Measurements from ENCODE around the gene DAAM2.

DAAM2 gene

GRCh38 chr6:39792540-39793450 lies 619 bp downstream of the DAAM2 start:
- no peaks in the 10 kb centered on the region for H3K36me3 ChIP-seq (ENCODE audit: insufficient read depth, low read depth, low read length)
- peaks cover 32% of the 10 kb centered on the region for H3K27me3 ChIP-seq (ENCODE audit: insufficient read depth, low read length)
- no peak overlapping the region for H3K27ac ChIP-seq (ENCODE audit: low read length)
- H3K9ac ChIP-seq (ENCODE audit: low read depth, low read length) = peak overlapping the region; percentile 56; the same call in 1 of the 2 replicates
- H3K4me3 ChIP-seq (ENCODE audit: low read length) = peak overlapping the region; percentile 68
- H3K4me1 ChIP-seq (ENCODE audit: insufficient read depth, low read length) = no peaks in the 10 kb centered on the region
- H3K9me3 ChIP-seq (ENCODE audit: insufficient read depth, low read depth, low read length) = no peaks in the 10 kb centered on the region

- Histone ChIP-seq H3K27me3 (ENCODE audit: insufficient read depth, low read length) (peaks cover 32% of the 10 kb centered on the region), H3K27ac (ENCODE audit: low read length) (no peak overlapping the region), H3K4me3 (ENCODE audit: low read length) (no peak overlapping the region), H3K9me3 (ENCODE audit: insufficient read depth, low read depth, low read length) (no peaks in the 10 kb centered on the region), H3K9ac (ENCODE audit: low read depth, low read length) (no peak overlapping the region), H3K36me3 (ENCODE audit: insufficient read depth, low read depth, low read length) (no peaks in the 10 kb centered on the region), H3K4me1 (ENCODE audit: insufficient read depth, low read length) (no peaks in the 10 kb centered on the region)
Observed at GRCh38 chr6:39793516-39793915, 1.3 kb downstream of the DAAM2 start.

- Histone ChIP-seq H3K4me3 (ENCODE audit: low read length) (no peak overlapping the region), H3K9ac (ENCODE audit: low read depth, low read length) (no peak overlapping the region), H3K4me1 (ENCODE audit: insufficient read depth, low read length) (no peaks in the 10 kb centered on the region), H3K27me3 (ENCODE audit: insufficient read depth, low read length) (peaks cover 32% of the 10 kb centered on the region), H3K36me3 (ENCODE audit: insufficient read depth, low read depth, low read length) (no peaks in the 10 kb centered on the region), H3K9me3 (ENCODE audit: insufficient read depth, low read depth, low read length) (no peaks in the 10 kb centered on the region), H3K27ac (ENCODE audit: low read length) (no peak overlapping the region)
Observed at GRCh38 chr6:39794231-39794630, 2.1 kb downstream of the DAAM2 start.

GRCh38 chr6:39797751-39798150 lies 5.6 kb downstream of the DAAM2 start:
- H3K4me3 ChIP-seq (ENCODE audit: low read length) = no peak overlapping the region
- H3K4me1 ChIP-seq (ENCODE audit: insufficient read depth, low read length) = no peaks in the 10 kb centered on the region
- no peaks in the 10 kb centered on the region for H3K36me3 ChIP-seq (ENCODE audit: insufficient read depth, low read depth, low read length)
- no peaks in the 10 kb centered on the region for H3K9me3 ChIP-seq (ENCODE audit: insufficient read depth, low read depth, low read length)
- no peak overlapping the region for H3K27ac ChIP-seq (ENCODE audit: low read length)
- H3K27me3 ChIP-seq (ENCODE audit: insufficient read depth, low read length) = peaks cover 23% of the 10 kb centered on the region
- H3K9ac ChIP-seq (ENCODE audit: low read depth, low read length) = no peak overlapping the region

GRCh38 chr6:39800034-39801032 lies 8.2 kb downstream of the DAAM2 start:
- H3K4me1 ChIP-seq (ENCODE audit: insufficient read depth, low read length) = no peaks in the 10 kb centered on the region
- H3K27ac ChIP-seq (ENCODE audit: low read length) = no peak overlapping the region
- no peak overlapping the region for H3K9ac ChIP-seq (ENCODE audit: low read depth, low read length)
- no peaks in the 10 kb centered on the region for H3K27me3 ChIP-seq (ENCODE audit: insufficient read depth, low read length)
- H3K9me3 ChIP-seq (ENCODE audit: insufficient read depth, low read depth, low read length) = no peaks in the 10 kb centered on the region
- no peaks in the 10 kb centered on the region for H3K36me3 ChIP-seq (ENCODE audit: insufficient read depth, low read depth, low read length)
- H3K4me3 ChIP-seq (ENCODE audit: low read length) = no peak overlapping the region

- no peaks in the 10 kb centered on the region for H3K9me3 ChIP-seq (ENCODE audit: insufficient read depth, low read depth, low read length)
- H3K4me1 ChIP-seq (ENCODE audit: insufficient read depth, low read length) = no peaks in the 10 kb centered on the region
- no peak overlapping the region for H3K4me3 ChIP-seq (ENCODE audit: low read length)
- no peaks in the 10 kb centered on the region for H3K27me3 ChIP-seq (ENCODE audit: insufficient read depth, low read length)
- H3K36me3 ChIP-seq (ENCODE audit: insufficient read depth, low read depth, low read length) = no peaks in the 10 kb centered on the region
- no peak overlapping the region for H3K27ac ChIP-seq (ENCODE audit: low read length)
- no peak overlapping the region for H3K9ac ChIP-seq (ENCODE audit: low read depth, low read length)
Observed at GRCh38 chr6:39801456-39802251, 9.5 kb downstream of the DAAM2 start.

GRCh38 chr6:39803872-39804271 lies 11.7 kb downstream of the DAAM2 start:
- Histone ChIP-seq H3K27me3 (ENCODE audit: insufficient read depth, low read length) (no peaks in the 10 kb centered on the region; the same call in 1 of the 2 replicates), H3K27ac (ENCODE audit: low read length) (no peak overlapping the region), H3K4me3 (ENCODE audit: low read length) (no peak overlapping the region), H3K9ac (ENCODE audit: low read depth, low read length) (no peak overlapping the region), H3K4me1 (ENCODE audit: insufficient read depth, low read length) (peaks cover 8% of the 10 kb centered on the region; the same call in 1 of the 2 replicates), H3K9me3 (ENCODE audit: insufficient read depth, low read depth, low read length) (no peaks in the 10 kb centered on the region), H3K36me3 (ENCODE audit: insufficient read depth, low read depth, low read length) (no peaks in the 10 kb centered on the region)

GRCh38 chr6:39804466-39805065 lies 12.4 kb downstream of the DAAM2 start:
- Histone ChIP-seq H3K9me3 (ENCODE audit: insufficient read depth, low read depth, low read length) (no peaks in the 10 kb centered on the region), H3K27me3 (ENCODE audit: insufficient read depth, low read length) (no peaks in the 10 kb centered on the region; the same call in 1 of the 2 replicates), H3K27ac (ENCODE audit: low read length) (no peak overlapping the region), H3K9ac (ENCODE audit: low read depth, low read length) (no peak overlapping the region), H3K4me1 (ENCODE audit: insufficient read depth, low read length) (peaks cover 9% of the 10 kb centered on the region; the same call in 1 of the 2 replicates), H3K36me3 (ENCODE audit: insufficient read depth, low read depth, low read length) (no peaks in the 10 kb centered on the region), H3K4me3 (ENCODE audit: low read length) (no peak overlapping the region)

GRCh38 chr6:39806278-39806677 lies 14.1 kb downstream of the DAAM2 start:
- no peak overlapping the region for H3K27ac ChIP-seq (ENCODE audit: low read length)
- no peaks in the 10 kb centered on the region; the same call in 1 of the 2 replicates for H3K27me3 ChIP-seq (ENCODE audit: insufficient read depth, low read length)
- H3K36me3 ChIP-seq (ENCODE audit: insufficient read depth, low read depth, low read length) = no peaks in the 10 kb centered on the region
- H3K9me3 ChIP-seq (ENCODE audit: insufficient read depth, low read depth, low read length) = no peaks in the 10 kb centered on the region
- H3K9ac ChIP-seq (ENCODE audit: low read depth, low read length) = no peak overlapping the region
- H3K4me3 ChIP-seq (ENCODE audit: low read length) = no peak overlapping the region
- peaks cover 9% of the 10 kb centered on the region; the same call in 1 of the 2 replicates for H3K4me1 ChIP-seq (ENCODE audit: insufficient read depth, low read length)

GRCh38 chr6:39808346-39808745 lies 16.2 kb downstream of the DAAM2 start:
- peaks cover 12% of the 10 kb centered on the region; the same call in 1 of the 2 replicates for H3K4me1 ChIP-seq (ENCODE audit: insufficient read depth, low read length)
- H3K9me3 ChIP-seq (ENCODE audit: insufficient read depth, low read depth, low read length) = no peaks in the 10 kb centered on the region
- H3K27me3 ChIP-seq (ENCODE audit: insufficient read depth, low read length) = no peaks in the 10 kb centered on the region; the same call in 1 of the 2 replicates
- no peak overlapping the region for H3K27ac ChIP-seq (ENCODE audit: low read length)
- H3K4me3 ChIP-seq (ENCODE audit: low read length) = no peak overlapping the region; the same call in 1 of the 2 replicates
- no peak overlapping the region for H3K9ac ChIP-seq (ENCODE audit: low read depth, low read length)
- no peaks in the 10 kb centered on the region for H3K36me3 ChIP-seq (ENCODE audit: insufficient read depth, low read depth, low read length)
